ENCODE measurements around the gene DLAT. TPM values are rescaled to one million over a fixed set of nuclear protein-coding genes. Genes with fewer than 3 reads are reported as not detected.
"Not testable (repeated sequence)": the region's sequence is repeated elsewhere in the genome, so short reads cannot be mapped to it uniquely, and the experiment has no call there.

Gene DLAT
- total RNA-seq, 1 donor from 2014 or later, result 37.9 TPM

- DNase-seq (ENCODE audit: low read depth, low spot score), result no peak
Observed at GRCh38 chr11:112004389-112004788, 20.8 kb upstream of the DLAT start.

GRCh38 chr11:112005422-112006094 is 19.6 kb upstream of the DLAT start:
- DNase-seq (ENCODE audit: low read depth, low spot score), result no peak

GRCh38 chr11:112006095-112006441 is 19.1 kb upstream of the DLAT start:
- DNase-seq (ENCODE audit: low read depth, low spot score), result not testable (repeated sequence)

- not testable (repeated sequence) for DNase-seq (ENCODE audit: low read depth, low spot score)
Observed at GRCh38 chr11:112011451-112011850, 13.8 kb upstream of the DLAT start.

- no peak for DNase-seq (ENCODE audit: low read depth, low spot score)
Observed at GRCh38 chr11:112012874-112013273, 12.3 kb upstream of the DLAT start.

GRCh38 chr11:112013497-112014164 is 11.6 kb upstream of the DLAT start:
- DNase-seq (ENCODE audit: low read depth, low spot score), result no peak

DNA sequence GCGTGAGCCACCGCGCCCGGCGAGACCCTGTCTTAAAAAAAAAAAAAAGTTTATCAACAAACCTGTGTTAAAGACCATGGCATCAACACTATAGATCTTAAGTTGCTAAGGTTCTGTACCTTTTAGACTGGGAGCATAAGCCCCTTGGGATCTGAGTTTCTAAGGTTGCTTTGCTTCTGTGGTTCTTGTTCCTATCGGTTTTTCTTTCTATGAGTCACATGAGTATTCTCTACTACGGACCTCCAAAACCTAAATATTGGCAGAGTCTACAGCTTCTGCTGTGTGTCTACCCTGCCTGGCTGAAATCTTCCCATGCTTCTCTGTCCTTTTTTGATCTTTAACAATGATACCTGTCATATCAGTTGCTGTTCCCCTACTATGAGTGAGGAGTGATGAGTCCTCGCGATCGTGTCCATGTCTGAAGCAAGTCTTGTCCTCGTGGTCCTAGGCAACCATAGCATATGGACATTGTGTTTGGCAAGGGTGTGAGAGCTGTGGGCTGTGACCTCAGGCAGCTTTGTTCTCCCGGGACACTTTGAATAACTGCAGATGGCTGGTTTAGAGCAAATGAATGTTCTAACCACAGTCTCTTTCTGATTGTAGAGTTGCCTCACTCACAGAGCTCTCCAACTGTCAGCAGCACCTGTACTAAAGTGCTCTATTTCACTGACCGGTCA is 9.0 kb upstream of the DLAT start:
- DNase-seq (ENCODE audit: low read depth, low spot score), result no peak

- peak; percentile 41 for DNase-seq (ENCODE audit: low read depth, low spot score)
Observed at GRCh38 chr11:112016765-112017376, 8.3 kb upstream of the DLAT start.

- no peak for DNase-seq (ENCODE audit: low read depth, low spot score)
Observed at GRCh38 chr11:112017538-112017937, 7.7 kb upstream of the DLAT start.

DNA sequence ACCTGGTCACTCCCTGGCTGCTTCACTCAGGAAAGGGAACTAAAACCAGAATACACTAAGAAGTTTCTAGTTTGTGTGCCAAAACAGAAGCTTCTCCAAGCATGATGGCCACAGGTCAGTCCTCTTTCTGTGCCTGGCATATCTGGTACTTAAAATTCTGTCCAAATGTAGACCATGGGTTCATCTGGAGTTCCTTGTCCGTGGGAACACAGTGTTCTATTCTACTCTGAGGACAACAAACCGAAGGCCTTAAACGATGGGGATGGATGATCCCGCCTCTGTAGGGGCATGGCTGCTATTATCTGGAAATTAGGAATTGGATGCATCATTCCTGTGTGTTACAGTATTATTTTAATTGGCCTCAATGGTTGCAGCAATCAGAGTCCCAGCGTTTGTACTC is 6.1 kb upstream of the DLAT start:
- no peak for DNase-seq (ENCODE audit: low read depth, low spot score)

- DNase-seq (ENCODE audit: low read depth, low spot score), result no peak
Observed at GRCh38 chr11:112023104-112023503, 2.1 kb upstream of the DLAT start.

DNA sequence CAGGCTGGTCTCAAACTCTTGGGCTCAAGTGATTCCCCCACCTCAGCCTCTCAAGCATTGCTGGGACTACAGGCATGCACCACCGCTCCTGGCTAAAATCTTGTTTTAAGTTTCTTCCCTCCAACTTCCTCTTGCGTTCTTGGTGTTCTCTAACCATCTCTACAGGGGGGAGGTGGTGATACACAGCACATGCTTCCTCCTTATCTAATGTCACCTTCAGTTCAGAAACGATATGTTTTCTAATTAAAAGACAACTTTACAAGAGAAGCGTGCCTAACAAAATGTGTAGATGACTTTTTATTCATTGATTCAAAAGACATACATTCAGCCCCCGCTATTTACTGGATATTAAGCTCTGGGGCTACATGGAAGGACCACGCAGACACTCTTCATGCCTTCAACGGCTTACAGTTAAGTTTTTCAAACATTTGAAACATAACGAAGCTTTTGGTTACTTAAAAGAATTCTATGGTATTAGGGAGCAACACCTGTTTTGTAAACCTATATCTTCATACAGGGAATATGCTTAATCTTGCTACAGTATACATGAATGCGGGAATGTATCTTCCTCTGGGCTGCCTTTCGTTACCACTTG is 933 bp upstream of the DLAT start:
- no peak for DNase-seq (ENCODE audit: low read depth, low spot score)

GRCh38 chr11:112025707-112026106 is 499 bp downstream of the DLAT start:
- DNase-seq (ENCODE audit: low read depth, low spot score), result no peak

GRCh38 chr11:112026784-112027410 is 1.7 kb downstream of the DLAT start:
- not testable (repeated sequence) for DNase-seq (ENCODE audit: low read depth, low spot score)

DNA sequence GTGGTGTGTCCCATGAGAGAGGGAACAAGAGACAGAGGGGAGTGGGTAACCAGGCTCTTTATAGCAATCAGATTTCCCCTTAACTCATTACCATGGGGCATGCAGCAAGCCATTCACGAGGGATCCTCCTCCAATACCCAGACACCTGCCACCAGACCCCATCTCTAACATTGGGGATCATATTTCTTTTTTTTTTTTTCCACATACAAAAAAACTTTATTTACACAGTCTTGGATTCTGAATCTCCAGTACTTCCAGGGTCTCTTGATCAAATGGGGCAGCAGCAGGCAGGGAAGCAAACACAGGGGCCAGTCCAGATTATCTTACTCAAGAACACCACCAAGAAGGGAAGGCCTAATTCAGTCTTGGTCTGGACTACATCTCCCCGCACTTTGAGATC is 4.3 kb downstream of the DLAT start:
- no peak for DNase-seq (ENCODE audit: low read depth, low spot score)

- no peak for DNase-seq (ENCODE audit: low read depth, low spot score)
Observed at GRCh38 chr11:112033902-112034301, 8.7 kb downstream of the DLAT start.

DNA sequence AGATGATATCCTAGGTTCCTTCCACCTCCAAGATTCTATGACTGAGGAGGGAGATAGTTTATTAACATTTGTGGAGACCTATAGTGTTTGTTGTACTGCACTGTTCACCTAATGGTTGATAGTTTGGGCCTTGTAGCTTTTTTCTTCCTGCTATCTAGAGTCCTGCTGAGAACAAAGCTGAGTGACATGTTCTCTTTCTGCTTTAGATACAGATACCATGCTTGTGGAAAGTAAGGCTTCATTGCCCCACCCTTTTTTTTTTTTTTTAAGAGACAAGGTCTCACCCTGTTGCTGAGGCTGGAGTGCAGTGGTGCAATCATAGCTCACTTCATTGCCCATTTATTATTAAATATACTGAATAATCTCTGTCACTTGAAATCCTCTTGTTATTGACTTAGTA is 12.3 kb downstream of the DLAT start:
- no peak for DNase-seq (ENCODE audit: low read depth, low spot score)

- DNase-seq (ENCODE audit: low read depth, low spot score), result no peak
Observed at GRCh38 chr11:112042161-112042960, 17.2 kb downstream of the DLAT start.

DNA sequence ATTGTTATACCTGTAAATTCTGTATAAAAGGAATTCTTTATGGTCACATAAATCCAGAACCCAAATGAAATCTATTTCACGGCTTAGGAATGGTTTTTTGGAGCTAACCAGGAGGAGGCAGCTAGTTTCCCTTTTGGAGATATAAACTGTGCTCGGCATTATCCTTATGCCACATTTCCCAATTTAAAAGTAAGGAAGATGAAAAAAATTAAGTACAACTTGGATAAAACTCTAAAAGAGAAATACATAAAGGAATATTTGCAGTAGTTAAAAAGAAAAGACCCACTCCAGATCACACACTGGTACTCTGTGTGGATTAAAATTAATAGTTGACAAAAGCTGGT is 17.7 kb downstream of the DLAT start:
- no peak for DNase-seq (ENCODE audit: low read depth, low spot score)

DNA sequence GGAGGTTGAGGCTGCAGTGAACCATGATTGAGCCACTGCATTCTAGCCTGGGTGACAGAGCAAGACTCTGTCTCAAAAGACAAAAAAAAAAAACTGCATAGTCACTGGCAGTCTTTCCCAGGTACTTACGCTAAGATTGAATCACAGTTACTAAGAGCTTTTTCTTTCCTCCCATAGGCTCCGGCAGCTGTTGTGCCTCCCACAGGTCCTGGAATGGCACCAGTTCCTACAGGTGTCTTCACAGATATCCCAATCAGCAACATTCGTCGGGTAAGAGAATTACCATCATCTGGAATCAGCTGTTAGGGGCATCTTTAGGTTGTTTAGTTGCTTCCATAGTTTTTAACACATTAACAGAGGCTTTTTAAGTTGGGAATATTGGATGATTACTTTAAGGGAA is 19.8 kb downstream of the DLAT start:
- DNase-seq (ENCODE audit: low read depth, low spot score), result no peak

GRCh38 chr11:112046647-112047046 is 21.4 kb downstream of the DLAT start:
- not testable (repeated sequence) for DNase-seq (ENCODE audit: low read depth, low spot score)
